Hematopoietic multipotent progenitor cell treated with erythropoietin and hydrocortisone succinate and interleukin-3 and kit ligand, for 15 days (in vitro differentiated cells): ENCODE measurements around the gene C11orf68.

Experiments used
- DNase-seq: peaks from one replicate; pipeline ENCODE4 v3.0.0-alpha.2; 2015; ENCODE audit warnings: low spot score

C11orf68 gene

GRCh38 chr11:65871811-65872548 is 46.9 kb downstream of the C11orf68 start:
- no peak for DNase-seq

- no peak for DNase-seq
These were observed 47.9 kb downstream of the C11orf68 start for GRCh38 chr11:65870706-65871681.

GRCh38 chr11:65870307-65870658 is 48.6 kb downstream of the C11orf68 start:
- no peak for DNase-seq

- DNase-seq, result no peak
These were observed 49.1 kb downstream of the C11orf68 start for GRCh38 chr11:65869643-65870306.

GRCh38 chr11:65868907-65869306 is 50.0 kb downstream of the C11orf68 start:
- no peak for DNase-seq

- no peak for DNase-seq
These were observed 50.7 kb downstream of the C11orf68 start for GRCh38 chr11:65868076-65868667.

- no peak for DNase-seq
These were observed 51.4 kb downstream of the C11orf68 start for GRCh38 chr11:65867284-65868071.
